Measurements from ENCODE around the gene OPCML.

Gene OPCML

DNA sequence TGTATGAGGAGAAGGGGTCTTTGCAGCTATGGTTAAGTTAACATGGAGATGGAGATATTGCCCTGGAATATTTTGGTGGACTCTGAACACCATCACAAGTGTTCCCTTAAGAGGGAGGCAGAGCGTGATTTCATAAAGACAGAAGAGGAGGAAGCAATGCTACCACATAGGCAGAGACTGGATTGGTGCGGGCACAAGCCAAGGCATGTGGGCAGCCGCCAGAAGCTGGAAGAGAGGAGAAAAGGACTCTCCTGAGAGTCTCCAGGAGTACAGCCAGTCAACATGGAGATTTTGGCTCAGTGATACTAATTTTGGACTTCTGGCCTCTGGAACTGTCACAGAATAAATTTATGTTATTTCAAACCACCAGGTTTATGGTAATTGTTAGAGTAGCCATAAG is 231.6 kb downstream of the OPCML start:
- H3K9me3 Mint-ChIP-seq = no peaks in the 10 kb centered on the region
- H3K36me3 Mint-ChIP-seq (ENCODE audit: low read depth) = no peaks in the 10 kb centered on the region
- H3K27me3 Mint-ChIP-seq (ENCODE audit: low read depth) = peaks cover 11% of the 10 kb centered on the region
- no peak overlapping the region for H3K27ac Mint-ChIP-seq
- H3K4me1 Mint-ChIP-seq = no peaks in the 10 kb centered on the region
- H3K4me3 Mint-ChIP-seq = no peak overlapping the region
- TF ChIP-seq, protein P1, sequence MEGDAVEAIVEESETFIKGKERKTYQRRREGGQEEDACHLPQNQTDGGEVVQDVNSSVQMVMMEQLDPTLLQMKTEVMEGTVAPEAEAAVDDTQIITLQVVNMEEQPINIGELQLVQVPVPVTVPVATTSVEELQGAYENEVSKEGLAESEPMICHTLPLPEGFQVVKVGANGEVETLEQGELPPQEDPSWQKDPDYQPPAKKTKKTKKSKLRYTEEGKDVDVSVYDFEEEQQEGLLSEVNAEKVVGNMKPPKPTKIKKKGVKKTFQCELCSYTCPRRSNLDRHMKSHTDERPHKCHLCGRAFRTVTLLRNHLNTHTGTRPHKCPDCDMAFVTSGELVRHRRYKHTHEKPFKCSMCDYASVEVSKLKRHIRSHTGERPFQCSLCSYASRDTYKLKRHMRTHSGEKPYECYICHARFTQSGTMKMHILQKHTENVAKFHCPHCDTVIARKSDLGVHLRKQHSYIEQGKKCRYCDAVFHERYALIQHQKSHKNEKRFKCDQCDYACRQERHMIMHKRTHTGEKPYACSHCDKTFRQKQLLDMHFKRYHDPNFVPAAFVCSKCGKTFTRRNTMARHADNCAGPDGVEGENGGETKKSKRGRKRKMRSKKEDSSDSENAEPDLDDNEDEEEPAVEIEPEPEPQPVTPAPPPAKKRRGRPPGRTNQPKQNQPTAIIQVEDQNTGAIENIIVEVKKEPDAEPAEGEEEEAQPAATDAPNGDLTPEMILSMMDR (IDR thresholded peaks at IDR 0.05; ENCODE audit: unreplicated experiment in 3 of 3) = no peak

DNA sequence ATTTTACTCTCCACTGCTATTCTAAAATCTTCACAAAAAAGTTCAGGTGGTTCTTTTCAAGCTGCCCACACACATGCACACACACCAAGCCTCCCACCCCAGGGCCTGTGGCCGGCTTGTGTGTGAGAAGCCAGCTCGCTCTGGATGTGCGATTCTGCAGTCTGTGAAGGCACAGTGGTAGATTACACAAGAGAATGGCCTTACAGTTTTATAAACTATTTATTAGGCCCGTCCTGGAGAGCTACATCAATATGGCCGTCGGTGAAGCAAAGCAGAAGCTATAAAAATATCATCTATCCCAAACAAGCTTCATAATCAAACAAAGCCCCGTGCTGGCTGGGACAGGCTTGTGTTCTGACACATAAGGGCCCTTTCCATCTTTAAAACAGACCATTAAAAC is 240.5 kb downstream of the OPCML start:
- Mint-ChIP-seq H3K27me3 (ENCODE audit: low read depth) (peaks cover 17% of the 10 kb centered on the region), H3K36me3 (ENCODE audit: low read depth) (no peaks in the 10 kb centered on the region), H3K4me1 (no peaks in the 10 kb centered on the region), H3K9me3 (no peaks in the 10 kb centered on the region), H3K4me3 (no peak overlapping the region), H3K27ac (no peak overlapping the region)
- TF ChIP-seq, protein P1 (IDR thresholded peaks at IDR 0.05; ENCODE audit: unreplicated experiment in 3 of 3) = no peak

DNA sequence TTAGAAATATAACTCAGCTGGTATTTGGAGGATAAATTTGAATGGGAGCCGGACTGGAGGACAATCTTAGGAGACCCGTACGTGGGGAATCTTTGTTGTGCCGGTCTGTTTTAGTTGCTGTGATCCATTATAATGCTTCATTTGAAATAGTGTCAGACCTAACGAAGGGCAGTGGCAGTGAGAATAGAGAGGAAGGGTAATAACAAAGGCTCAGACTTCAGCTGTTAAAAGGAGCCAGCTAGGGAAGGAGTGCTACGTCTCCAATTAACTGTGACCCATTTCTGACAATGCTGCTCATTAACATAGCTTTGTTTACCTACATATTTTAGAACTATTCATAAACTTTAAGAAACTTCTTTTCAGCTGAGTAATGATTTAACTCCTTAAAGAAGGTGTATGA is 246.9 kb downstream of the OPCML start:
- no peak overlapping the region for H3K4me3 Mint-ChIP-seq
- H3K4me1 Mint-ChIP-seq = no peaks in the 10 kb centered on the region
- H3K9me3 Mint-ChIP-seq = peaks cover 2% of the 10 kb centered on the region
- H3K36me3 Mint-ChIP-seq (ENCODE audit: low read depth) = no peaks in the 10 kb centered on the region
- no peak overlapping the region for H3K27ac Mint-ChIP-seq
- TF ChIP-seq, protein P1 (IDR thresholded peaks at IDR 0.05; ENCODE audit: unreplicated experiment in 3 of 3) = no peak
- peaks cover 4% of the 10 kb centered on the region for H3K27me3 Mint-ChIP-seq (ENCODE audit: low read depth)

DNA sequence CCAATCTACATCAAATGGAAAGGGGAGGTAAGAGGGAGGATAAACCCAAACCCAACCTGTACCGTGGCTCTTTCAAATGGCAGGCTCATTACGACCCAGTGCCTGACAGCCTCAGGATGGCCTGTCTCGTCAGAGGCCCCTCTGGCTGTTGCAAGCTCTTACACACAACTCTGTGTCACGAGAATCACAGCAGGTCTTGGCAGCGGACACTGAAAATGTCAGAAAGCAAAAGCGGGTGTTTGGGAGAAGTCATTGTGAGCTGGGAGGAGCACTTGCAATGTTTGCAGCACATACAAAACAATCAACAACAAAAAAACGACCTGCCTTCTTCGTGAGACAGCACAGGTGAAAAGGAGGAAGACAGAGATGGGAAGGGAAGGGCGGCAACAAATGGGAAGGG is 248.1 kb downstream of the OPCML start:
- TF ChIP-seq, protein P1 (IDR thresholded peaks at IDR 0.05; ENCODE audit: unreplicated experiment in 3 of 3) = no peak
- H3K27me3 Mint-ChIP-seq (ENCODE audit: low read depth) = peaks cover 11% of the 10 kb centered on the region
- no peaks in the 10 kb centered on the region for H3K4me1 Mint-ChIP-seq
- no peaks in the 10 kb centered on the region for H3K36me3 Mint-ChIP-seq (ENCODE audit: low read depth)
- peaks cover 2% of the 10 kb centered on the region for H3K9me3 Mint-ChIP-seq
- H3K4me3 Mint-ChIP-seq = no peak overlapping the region
- no peak overlapping the region for H3K27ac Mint-ChIP-seq

DNA sequence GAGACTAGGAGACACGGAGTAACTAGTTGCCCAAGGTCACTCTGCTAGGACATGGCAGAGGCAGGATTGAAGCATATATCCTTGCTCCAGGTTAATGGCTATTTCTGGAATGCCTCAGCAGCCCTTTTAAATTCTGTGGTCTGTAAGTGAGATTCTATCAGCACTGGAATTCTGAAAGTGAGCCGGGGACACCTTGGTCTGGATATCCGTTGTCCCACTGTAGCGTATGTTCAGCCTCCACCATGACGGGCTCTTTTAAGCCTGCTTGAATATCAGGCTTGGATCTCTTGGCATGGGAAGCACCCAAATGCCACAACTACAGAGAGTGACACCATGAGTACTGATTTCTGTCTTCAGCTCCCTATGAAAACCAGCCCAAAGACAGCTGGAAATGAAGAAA is 254.4 kb downstream of the OPCML start:
- no peaks in the 10 kb centered on the region for H3K9me3 Mint-ChIP-seq
- no peak overlapping the region for H3K4me3 Mint-ChIP-seq
- TF ChIP-seq, protein P1 (IDR thresholded peaks at IDR 0.05; ENCODE audit: unreplicated experiment in 3 of 3) = no peak
- no peak overlapping the region for H3K27ac Mint-ChIP-seq
- no peaks in the 10 kb centered on the region for H3K4me1 Mint-ChIP-seq
- peaks cover 28% of the 10 kb centered on the region for H3K27me3 Mint-ChIP-seq (ENCODE audit: low read depth)
- H3K36me3 Mint-ChIP-seq (ENCODE audit: low read depth) = no peaks in the 10 kb centered on the region

DNA sequence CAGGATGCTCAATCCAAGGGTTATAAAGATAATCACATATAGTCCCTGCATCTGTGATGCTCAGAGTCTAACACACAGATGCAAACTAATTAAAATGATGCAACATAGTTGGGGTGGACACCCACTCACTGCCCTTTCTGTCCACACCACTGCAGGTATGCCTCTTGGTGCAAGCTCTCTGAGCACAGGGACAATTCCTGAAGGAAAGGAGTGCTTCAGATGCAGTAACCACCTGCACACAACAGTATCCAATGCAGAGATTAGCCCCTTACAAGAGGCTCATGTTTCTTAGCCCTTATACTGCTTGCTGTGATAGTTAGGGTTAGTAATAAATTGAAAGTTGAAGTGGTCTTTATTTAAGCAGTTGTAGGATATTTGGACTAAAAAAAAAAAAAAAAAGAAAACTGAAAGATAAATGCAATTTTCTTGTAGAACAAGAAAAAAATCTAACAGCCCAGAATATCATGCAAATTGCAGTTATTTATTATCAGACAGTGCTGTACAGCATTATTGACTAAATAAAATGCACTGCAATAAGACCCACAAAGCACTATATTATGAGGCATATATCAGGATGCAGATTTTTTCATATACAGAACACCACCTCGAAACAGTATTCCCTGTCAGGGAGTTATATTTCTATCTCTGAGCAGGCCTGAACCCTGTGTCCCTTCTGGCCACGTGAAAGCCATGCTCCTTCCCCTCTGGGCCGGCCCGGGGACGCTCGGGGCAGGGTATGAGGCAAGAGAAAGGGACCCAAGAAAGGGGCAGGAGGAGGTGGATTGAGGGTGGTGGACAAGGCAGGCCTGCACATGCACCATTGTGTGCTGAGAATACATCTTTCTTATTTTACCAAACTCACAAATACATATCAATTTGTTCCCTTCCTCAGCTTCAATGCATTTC is 260.2 kb downstream of the OPCML start:
- Mint-ChIP-seq H3K9me3 (peaks cover 5% of the 10 kb centered on the region), H3K4me3 (no peak overlapping the region), H3K27ac (no peak overlapping the region), H3K27me3 (ENCODE audit: low read depth) (peaks cover 21% of the 10 kb centered on the region), H3K4me1 (no peaks in the 10 kb centered on the region), H3K36me3 (ENCODE audit: low read depth) (no peaks in the 10 kb centered on the region)
- TF ChIP-seq, protein P1 (IDR thresholded peaks at IDR 0.05; ENCODE audit: unreplicated experiment in 3 of 3) = no peak
